ENCODE measurements around the gene PAX8.
"Not testable (repeated sequence)": the region's sequence is repeated elsewhere in the genome, so short reads cannot be mapped to it uniquely, and the experiment has no call there.

Gene PAX8

DNA sequence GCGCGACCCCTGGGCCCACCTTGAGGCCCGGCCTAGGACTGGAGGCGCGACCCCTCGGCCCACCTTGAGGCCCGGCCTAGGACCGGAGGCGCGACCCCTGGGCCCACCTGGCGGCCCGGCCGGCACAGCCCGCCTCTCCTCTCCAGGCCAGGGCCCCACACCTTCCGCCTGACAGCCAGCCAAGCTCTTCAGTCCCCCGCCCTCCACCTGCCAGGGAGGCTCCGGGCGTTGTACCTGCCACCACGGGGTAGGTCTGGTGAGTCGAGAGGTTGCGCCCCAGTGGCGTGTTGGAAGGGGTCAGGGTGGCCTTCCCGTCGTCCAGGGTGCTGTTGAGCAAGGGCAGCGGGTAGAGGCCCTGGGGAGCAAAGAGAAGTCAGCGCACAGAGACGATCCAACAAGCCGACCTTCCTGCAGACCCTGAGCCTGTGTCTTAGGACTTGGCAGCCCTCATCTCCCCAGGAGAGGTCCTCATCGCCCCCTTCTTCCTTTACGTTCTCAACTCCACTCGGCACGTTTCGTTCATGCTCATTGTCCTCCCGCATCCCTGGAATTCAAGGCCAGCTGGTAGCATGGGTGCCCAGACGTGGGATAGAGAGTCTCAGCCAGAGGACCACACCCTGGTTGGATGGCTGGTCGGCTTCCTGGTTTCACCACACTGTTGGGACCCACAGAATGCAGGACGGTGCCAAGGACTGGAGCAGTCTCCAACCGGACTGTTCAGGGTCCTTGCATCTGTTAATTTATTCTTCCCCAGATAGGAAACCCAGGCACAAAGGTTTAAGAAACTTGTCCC is 42.2 kb downstream of the PAX8 start:
- no peak overlapping the region for H2AFZ ChIP-seq (ENCODE audit: low read length, unreplicated experiment)

DNA sequence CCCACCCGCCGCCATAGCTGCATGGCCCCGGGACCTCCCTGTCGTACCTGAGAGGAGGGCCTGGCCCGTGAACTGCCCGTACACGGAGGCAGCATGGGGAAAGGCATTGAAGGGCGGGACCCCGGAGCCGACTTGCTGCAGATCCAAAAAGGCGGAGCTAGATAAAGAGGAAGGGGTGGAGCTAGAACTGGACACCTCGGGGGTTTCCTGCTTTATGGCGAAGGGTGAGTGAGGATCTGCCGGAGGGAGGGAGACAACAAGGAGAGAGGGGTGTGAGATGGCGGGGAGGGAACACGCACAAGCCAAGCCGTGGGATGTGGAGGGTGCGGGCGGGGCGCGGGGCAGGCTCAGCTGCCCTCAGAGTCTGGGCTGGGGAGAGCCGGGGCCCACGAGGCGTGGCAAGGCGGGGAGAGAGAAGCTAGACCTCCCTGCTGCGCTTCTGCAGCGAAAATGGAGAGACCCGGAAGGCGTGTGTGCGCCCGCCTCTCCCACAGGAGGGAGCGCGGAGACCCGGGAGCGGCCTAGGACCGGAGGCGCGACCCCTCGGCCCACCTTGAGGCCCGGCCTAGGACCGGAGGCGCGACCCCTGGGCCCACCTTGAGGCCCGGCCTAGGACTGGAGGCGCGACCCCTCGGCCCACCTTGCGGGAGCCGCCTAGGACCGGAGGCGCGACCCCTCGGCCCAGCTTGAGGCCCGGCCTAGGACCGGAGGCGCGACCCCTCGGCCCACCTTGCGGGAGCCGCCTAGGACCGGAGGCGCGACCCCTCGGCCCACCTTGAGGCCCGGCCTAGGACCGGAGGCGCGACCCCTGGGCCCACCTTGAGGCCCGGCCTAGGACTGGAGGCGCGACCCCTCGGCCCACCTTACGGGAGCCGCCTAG is 43.1 kb downstream of the PAX8 start:
- not testable (repeated sequence) for H3K27me3 ChIP-seq (ENCODE audit: insufficient read depth, low read length); H3K36me3 ChIP-seq (ENCODE audit: insufficient read depth, low read length)
- Histone ChIP-seq H3K4me1 (ENCODE audit: control insufficient read depth, insufficient read depth, low read length, unreplicated experiment) (peaks cover 43% of the 10 kb centered on the region), H2AFZ (ENCODE audit: low read length, unreplicated experiment) (peak overlapping the region; percentile 36), H3K79me2 (ENCODE audit: control insufficient read depth, insufficient read depth, low read length, unreplicated experiment) (peaks cover 38% of the 10 kb centered on the region), H3K27ac (ENCODE audit: low read depth, low read length) (peak overlapping the region; percentile 98), H3K4me3 (ENCODE audit: low read depth, low read length) (peak overlapping the region; percentile 88)

More for the DNA sequence above, 42.2 kb downstream of the PAX8 start:
- Histone ChIP-seq H3K4me1 (ENCODE audit: control insufficient read depth, insufficient read depth, low read length, unreplicated experiment) (peaks cover 49% of the 10 kb centered on the region), H3K4me3 (ENCODE audit: low read depth, low read length) (peak overlapping the region; percentile 88), H3K36me3 (ENCODE audit: insufficient read depth, low read length) (peaks cover 10% of the 10 kb centered on the region; the same call in 1 of the 2 replicates), H3K27me3 (ENCODE audit: insufficient read depth, low read length) (no peaks in the 10 kb centered on the region), H3K27ac (ENCODE audit: low read depth, low read length) (peak overlapping the region; percentile 98), H3K79me2 (ENCODE audit: control insufficient read depth, insufficient read depth, low read length, unreplicated experiment) (peaks cover 38% of the 10 kb centered on the region)

DNA sequence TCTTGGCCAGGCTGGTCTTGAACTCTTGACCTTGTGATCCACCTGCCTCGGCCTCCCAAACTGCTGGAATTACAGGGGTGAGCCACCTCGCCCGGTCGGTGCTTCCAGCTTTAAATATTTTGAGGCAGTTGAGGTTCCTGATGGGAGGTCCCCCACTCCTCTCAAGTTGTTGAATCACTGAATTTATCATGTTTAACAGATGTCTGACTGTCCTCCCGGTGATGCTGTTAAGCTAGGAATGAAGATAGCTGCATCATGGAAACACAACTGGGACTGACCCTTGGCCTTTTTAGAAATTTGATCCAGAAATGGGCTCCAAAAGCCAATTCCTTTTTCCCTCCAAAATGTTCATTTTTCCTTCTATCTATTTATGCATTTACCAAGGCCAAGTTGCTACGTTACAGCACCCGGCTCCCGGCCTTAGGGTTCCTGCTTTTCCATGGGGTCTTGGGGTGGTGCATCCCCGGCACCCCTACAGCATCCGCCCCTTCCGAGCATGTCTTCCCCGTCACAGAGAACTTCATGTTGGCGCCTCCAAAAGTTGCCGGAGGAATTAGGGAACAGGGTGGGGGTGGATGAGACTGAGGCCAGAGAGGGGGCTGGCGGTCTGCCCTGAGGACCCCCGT is 43.9 kb downstream of the PAX8 start:
- Histone ChIP-seq H3K27ac (ENCODE audit: low read depth, low read length) (peak overlapping the region; percentile 98), H3K4me3 (ENCODE audit: low read depth, low read length) (peak overlapping the region; percentile 88), H3K27me3 (ENCODE audit: insufficient read depth, low read length) (no peaks in the 10 kb centered on the region), H3K36me3 (ENCODE audit: insufficient read depth, low read length) (peaks cover 10% of the 10 kb centered on the region; the same call in 1 of the 2 replicates), H3K79me2 (ENCODE audit: control insufficient read depth, insufficient read depth, low read length, unreplicated experiment) (peaks cover 38% of the 10 kb centered on the region), H3K4me1 (ENCODE audit: control insufficient read depth, insufficient read depth, low read length, unreplicated experiment) (peaks cover 35% of the 10 kb centered on the region), H2AFZ (ENCODE audit: low read length, unreplicated experiment) (peak overlapping the region; percentile 36)

DNA sequence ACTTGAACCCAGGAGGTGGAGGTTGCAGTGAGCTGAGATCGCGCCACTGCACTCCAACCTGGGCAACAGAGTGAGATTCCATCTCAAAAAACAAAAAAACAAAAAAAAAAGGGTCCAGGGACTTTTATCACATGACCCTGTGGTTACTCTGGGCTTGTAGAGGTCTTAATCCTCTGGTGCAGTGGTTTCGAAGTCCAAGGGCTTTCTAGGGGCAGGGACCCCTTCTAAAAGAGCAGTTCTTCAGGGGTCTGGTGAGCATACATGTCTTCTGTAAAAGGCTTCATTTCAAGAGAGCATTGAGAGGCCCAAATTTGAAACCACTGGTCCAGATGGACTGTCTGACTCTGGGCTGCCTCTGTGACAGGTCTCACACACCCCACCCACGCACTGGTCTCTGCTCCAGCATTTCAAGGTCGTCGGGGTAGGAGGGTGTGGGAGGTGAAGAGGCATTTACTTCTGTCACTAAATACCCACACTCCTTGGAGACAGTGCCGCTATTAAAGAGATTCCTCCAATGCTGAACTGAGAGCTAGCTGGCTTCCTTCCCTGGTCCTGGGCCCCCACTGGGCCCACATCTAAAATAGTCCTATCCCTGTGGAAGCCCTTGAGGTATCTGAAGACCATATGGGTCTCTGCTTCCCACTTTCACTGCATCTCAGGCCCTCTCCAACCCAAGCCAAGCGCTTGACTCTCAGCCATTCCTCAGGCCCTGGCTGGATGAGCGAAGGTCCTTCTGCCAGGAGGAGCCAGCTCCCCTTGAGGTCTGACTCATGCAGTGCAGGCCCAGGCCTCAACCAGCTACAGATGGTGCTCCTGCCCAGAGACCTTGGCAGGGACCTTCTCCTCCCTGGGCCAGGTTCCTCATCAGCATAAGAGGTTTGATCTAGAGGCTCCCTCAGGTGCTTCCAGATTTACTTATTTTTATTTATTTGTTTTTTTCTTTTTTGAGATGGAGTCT is 44.8 kb downstream of the PAX8 start:
- no peak overlapping the region for H3K27ac ChIP-seq (ENCODE audit: low read depth, low read length)
- peaks cover 27% of the 10 kb centered on the region for H3K4me1 ChIP-seq (ENCODE audit: control insufficient read depth, insufficient read depth, low read length, unreplicated experiment)
- no peaks in the 10 kb centered on the region for H3K27me3 ChIP-seq (ENCODE audit: insufficient read depth, low read length)
- H3K4me3 ChIP-seq (ENCODE audit: low read depth, low read length), result no peak overlapping the region
- peaks cover 10% of the 10 kb centered on the region; the same call in 1 of the 2 replicates for H3K36me3 ChIP-seq (ENCODE audit: insufficient read depth, low read length)
- no peak overlapping the region for H2AFZ ChIP-seq (ENCODE audit: low read length, unreplicated experiment)
- H3K79me2 ChIP-seq (ENCODE audit: control insufficient read depth, insufficient read depth, low read length, unreplicated experiment), result peaks cover 38% of the 10 kb centered on the region

DNA sequence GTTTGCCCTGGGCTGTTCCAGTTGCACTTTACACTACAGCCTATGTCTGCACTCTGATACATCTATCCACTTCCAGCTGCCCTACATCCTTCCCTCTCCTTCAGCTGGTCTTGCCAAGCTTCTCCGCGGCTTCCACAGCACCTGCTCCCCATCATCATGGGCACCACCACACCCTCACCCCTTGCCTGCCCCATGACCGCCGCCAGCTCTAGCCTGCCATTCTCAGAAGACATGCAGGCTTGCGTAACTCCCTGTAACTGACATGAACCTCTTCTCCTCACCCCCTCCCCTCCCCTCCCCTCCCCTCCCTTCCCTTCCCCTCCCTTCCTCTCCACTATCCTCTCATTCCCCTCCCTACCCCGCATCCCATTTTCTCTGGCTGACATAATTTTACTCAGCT is 46.0 kb downstream of the PAX8 start:
- Histone ChIP-seq H2AFZ (ENCODE audit: low read length, unreplicated experiment) (no peak overlapping the region), H3K4me1 (ENCODE audit: control insufficient read depth, insufficient read depth, low read length, unreplicated experiment) (peaks cover 16% of the 10 kb centered on the region), H3K27ac (ENCODE audit: low read depth, low read length) (no peak overlapping the region), H3K36me3 (ENCODE audit: insufficient read depth, low read length) (peaks cover 6% of the 10 kb centered on the region; the same call in 1 of the 2 replicates), H3K27me3 (ENCODE audit: insufficient read depth, low read length) (no peaks in the 10 kb centered on the region), H3K79me2 (ENCODE audit: control insufficient read depth, insufficient read depth, low read length, unreplicated experiment) (peaks cover 26% of the 10 kb centered on the region), H3K4me3 (ENCODE audit: low read depth, low read length) (no peak overlapping the region)

DNA sequence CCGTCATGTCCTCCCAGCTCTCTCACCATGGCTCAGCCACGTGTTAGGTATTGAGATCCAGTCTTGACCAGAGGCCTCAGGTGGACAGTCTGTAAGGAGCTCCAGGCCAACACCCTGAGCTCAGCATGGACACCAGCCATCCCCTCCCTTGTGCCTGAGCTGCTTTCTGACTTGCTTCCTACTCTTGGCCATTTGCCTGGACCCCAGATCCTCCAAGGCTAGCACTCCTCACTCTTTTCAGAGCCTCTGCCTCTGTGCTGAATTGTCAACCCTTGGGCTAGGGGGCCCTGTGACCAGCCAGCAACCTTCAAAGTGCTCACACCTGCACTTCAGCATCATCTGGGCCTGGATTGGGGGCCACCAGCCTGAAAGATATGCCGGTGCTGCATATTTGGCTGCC is 46.6 kb downstream of the PAX8 start:
- H3K4me1 ChIP-seq (ENCODE audit: control insufficient read depth, insufficient read depth, low read length, unreplicated experiment), result peaks cover 9% of the 10 kb centered on the region
- no peak overlapping the region for H3K4me3 ChIP-seq (ENCODE audit: low read depth, low read length)
- H3K36me3 ChIP-seq (ENCODE audit: insufficient read depth, low read length), result no peaks in the 10 kb centered on the region
- no peaks in the 10 kb centered on the region for H3K27me3 ChIP-seq (ENCODE audit: insufficient read depth, low read length)
- H3K79me2 ChIP-seq (ENCODE audit: control insufficient read depth, insufficient read depth, low read length, unreplicated experiment), result peaks cover 20% of the 10 kb centered on the region
- no peak overlapping the region for H3K27ac ChIP-seq (ENCODE audit: low read depth, low read length)
- no peak overlapping the region for H2AFZ ChIP-seq (ENCODE audit: low read length, unreplicated experiment)

DNA sequence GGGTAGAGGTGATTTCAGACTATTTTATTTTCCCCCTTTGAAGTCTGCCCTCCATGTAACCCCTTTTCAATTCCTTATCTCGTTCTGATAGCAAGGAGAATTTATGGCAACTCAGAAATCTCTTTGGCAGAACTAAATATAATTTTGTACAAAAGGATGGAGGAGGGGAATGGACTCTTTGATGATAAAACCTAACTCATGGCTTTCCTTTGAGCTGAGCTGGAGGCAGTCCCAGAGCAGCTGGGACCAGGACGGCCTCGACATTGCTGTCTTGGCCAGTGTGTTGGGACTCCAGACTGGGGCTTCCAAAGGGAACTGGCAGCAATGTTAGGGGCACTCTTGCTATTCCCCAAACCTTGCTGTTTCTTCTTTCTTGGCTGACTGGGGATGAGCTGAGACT is 47.7 kb downstream of the PAX8 start:
- Histone ChIP-seq H3K27ac (ENCODE audit: low read depth, low read length) (no peak overlapping the region), H3K79me2 (ENCODE audit: control insufficient read depth, insufficient read depth, low read length, unreplicated experiment) (peaks cover 11% of the 10 kb centered on the region), H3K36me3 (ENCODE audit: insufficient read depth, low read length) (no peaks in the 10 kb centered on the region), H3K4me3 (ENCODE audit: low read depth, low read length) (no peak overlapping the region), H3K27me3 (ENCODE audit: insufficient read depth, low read length) (no peaks in the 10 kb centered on the region), H2AFZ (ENCODE audit: low read length, unreplicated experiment) (no peak overlapping the region), H3K4me1 (ENCODE audit: control insufficient read depth, insufficient read depth, low read length, unreplicated experiment) (peaks cover 11% of the 10 kb centered on the region)

DNA sequence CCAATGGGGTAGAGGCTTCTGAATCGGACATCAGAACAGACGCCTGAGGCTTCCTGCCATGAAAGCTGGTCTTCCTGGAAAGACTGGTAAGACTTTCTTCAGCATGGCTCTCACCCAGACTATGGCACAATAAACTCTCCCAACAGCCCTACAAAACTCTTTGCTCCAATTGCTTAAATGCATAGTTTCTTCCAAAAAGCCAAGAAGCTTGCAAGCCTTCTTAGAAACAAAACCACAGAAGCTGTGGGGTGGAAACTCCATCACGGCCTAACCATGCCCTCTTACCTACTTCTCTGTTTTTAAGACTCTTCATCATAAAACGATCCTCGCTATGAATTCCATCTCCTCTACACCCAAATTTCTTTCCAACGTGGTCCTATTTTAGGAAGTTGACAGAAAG is 48.2 kb downstream of the PAX8 start:
- Histone ChIP-seq H3K79me2 (ENCODE audit: control insufficient read depth, insufficient read depth, low read length, unreplicated experiment) (peaks cover 9% of the 10 kb centered on the region), H2AFZ (ENCODE audit: low read length, unreplicated experiment) (no peak overlapping the region), H3K4me3 (ENCODE audit: low read depth, low read length) (no peak overlapping the region), H3K36me3 (ENCODE audit: insufficient read depth, low read length) (no peaks in the 10 kb centered on the region), H3K27ac (ENCODE audit: low read depth, low read length) (no peak overlapping the region), H3K4me1 (ENCODE audit: control insufficient read depth, insufficient read depth, low read length, unreplicated experiment) (peaks cover 15% of the 10 kb centered on the region), H3K27me3 (ENCODE audit: insufficient read depth, low read length) (no peaks in the 10 kb centered on the region)

DNA sequence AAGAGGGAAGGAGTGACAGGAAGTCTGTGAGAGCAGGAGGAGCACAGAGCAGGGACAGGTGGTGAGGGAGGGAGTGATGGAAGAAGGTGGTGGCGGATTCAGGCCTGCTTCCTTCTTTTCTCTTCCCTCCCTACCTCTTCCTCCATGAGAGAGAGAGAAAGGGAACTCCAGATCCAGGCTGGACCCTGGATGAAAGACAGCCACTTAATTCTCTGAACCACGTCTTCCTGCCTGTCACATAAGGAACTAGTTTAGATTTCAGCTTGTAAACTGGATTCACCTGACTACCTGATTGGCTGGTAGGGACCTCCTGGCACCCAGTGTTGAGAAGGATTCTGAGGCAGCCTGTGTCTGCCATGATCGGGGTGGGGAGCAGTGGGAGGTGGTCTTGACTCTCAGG is 48.9 kb downstream of the PAX8 start:
- no peak overlapping the region for H2AFZ ChIP-seq (ENCODE audit: low read length, unreplicated experiment)
- H3K4me1 ChIP-seq (ENCODE audit: control insufficient read depth, insufficient read depth, low read length, unreplicated experiment), result peaks cover 17% of the 10 kb centered on the region
- H3K27me3 ChIP-seq (ENCODE audit: insufficient read depth, low read length), result no peaks in the 10 kb centered on the region
- H3K79me2 ChIP-seq (ENCODE audit: control insufficient read depth, insufficient read depth, low read length, unreplicated experiment), result peaks cover 3% of the 10 kb centered on the region
- H3K4me3 ChIP-seq (ENCODE audit: low read depth, low read length), result no peak overlapping the region
- H3K36me3 ChIP-seq (ENCODE audit: insufficient read depth, low read length), result no peaks in the 10 kb centered on the region
- no peak overlapping the region for H3K27ac ChIP-seq (ENCODE audit: low read depth, low read length)
